Measurements from ENCODE around the gene MYBPC3. TPM values are rescaled to one million over a fixed set of nuclear protein-coding genes. Genes with fewer than 3 reads are reported as not detected.

MYBPC3 gene
- polyA plus RNA-seq, 10 donors: 0.05 to 1.3 (median 0.29) TPM

GRCh38 chr11:47387944-47388696 lies 35.6 kb upstream of the MYBPC3 start:
- no peak for DNase-seq

GRCh38 chr11:47384498-47384897 lies 32.0 kb upstream of the MYBPC3 start:
- no peak for DNase-seq

GRCh38 chr11:47383071-47383470 lies 30.6 kb upstream of the MYBPC3 start:
- DNase-seq: no peak

GRCh38 chr11:47380078-47380477 lies 27.6 kb upstream of the MYBPC3 start:
- DNase-seq: no peak

GRCh38 chr11:47379317-47379716 lies 26.8 kb upstream of the MYBPC3 start:
- DNase-seq: no peak

- DNase-seq: no peak
Observed at GRCh38 chr11:47378836-47379170, 26.3 kb upstream of the MYBPC3 start.

GRCh38 chr11:47378010-47378835 lies 25.7 kb upstream of the MYBPC3 start, which contains the start of gene SPI1:
Gene SPI1 (minus strand): TSS chr11:47378547. CDS start chr11:47378353, 194 bp downstream.
- peak in 1 of 3 donors; percentile 48 for DNase-seq

GRCh38 chr11:47377571-47378009 lies 25.1 kb upstream of the MYBPC3 start:
- no peak for DNase-seq

- no peak for DNase-seq
Observed at GRCh38 chr11:47376525-47377371, 24.2 kb upstream of the MYBPC3 start.

GRCh38 chr11:47376107-47376524 lies 23.6 kb upstream of the MYBPC3 start:
- DNase-seq: no peak

GRCh38 chr11:47375546-47376085 lies 23.1 kb upstream of the MYBPC3 start:
- no peak for DNase-seq

GRCh38 chr11:47375020-47375419 lies 22.5 kb upstream of the MYBPC3 start:
- no peak for DNase-seq

GRCh38 chr11:47374720-47375019 lies 22.2 kb upstream of the MYBPC3 start:
- DNase-seq: no peak

GRCh38 chr11:47373876-47374719 lies 21.6 kb upstream of the MYBPC3 start:
- peak; percentile 51 to 84 (median 80) for DNase-seq

GRCh38 chr11:47372422-47372821 lies 19.9 kb upstream of the MYBPC3 start:
- DNase-seq: no peak

GRCh38 chr11:47369676-47370075 lies 17.2 kb upstream of the MYBPC3 start:
- DNase-seq: no peak

- DNase-seq: no peak
Observed at GRCh38 chr11:47366020-47366490, 13.6 kb upstream of the MYBPC3 start.

GRCh38 chr11:47361419-47361818 lies 8.9 kb upstream of the MYBPC3 start:
- no peak for DNase-seq

- no peak for DNase-seq
Observed at GRCh38 chr11:47360341-47360740, 7.8 kb upstream of the MYBPC3 start.

GRCh38 chr11:47359586-47359985 lies 7.1 kb upstream of the MYBPC3 start:
- no peak for DNase-seq

GRCh38 chr11:47359162-47359561 lies 6.7 kb upstream of the MYBPC3 start:
- no peak for DNase-seq

All from muscle of back (tissue), 11 donors.